HCT116 (cell line): ENCODE measurements around the gene LRRC7. TPM values are rescaled to one million over a fixed set of nuclear protein-coding genes. Genes with fewer than 3 reads are reported as not detected.

ENCODE experiments used
- ATAC-seq: fragments of 200-7000 bp; cut with Tn5 transposase; 2 replicates; pipeline ENCODE4 v1.9.1; 2020; ENCODE audit warnings: mild to moderate bottlenecking, moderate library complexity
- BruUV-seq: library from RNA; stranded (reverse); fragments of 400-500 nt; replicated peaks from 2 replicates; lab custom pipeline; 2021; lab: Mats Ljungman, UMichigan
- CTCF ChIA-PET: fragments of 300-600 bp; sonication (Branson Sonifier 250); formaldehyde crosslinking; loops from one replicate; lab custom pipeline; 2021; ENCODE audit warnings: antibody characterized with exemption; lab: Charles Lee
- POLR2A ChIA-PET: fragments of 300-600, 350-600 bp; sonication (Branson Sonifier 250); formaldehyde crosslinking; loops from one replicate; lab custom pipeline; 2021; ENCODE audit warnings: antibody characterized with exemption; lab: Charles Lee
- RAD21 ChIA-PET, 2 experiments: fragments of 300-600 bp; sonication (Branson Sonifier 250); formaldehyde crosslinking; loops; one replicate each; lab custom pipeline; 2023; ENCODE audit warnings: low total read pairs in 2 of 2; ENCODE audit not compliant: uncharacterized antibody in 2 of 2, unreplicated experiment in 2 of 2, low non-redundant PET in 1 of 2; lab: Charles Lee
- DNase-seq: peaks from one replicate; pipeline ENCODE4 v3.0.0-alpha.2; 2010; ENCODE audit warnings: low read depth, low spot score
- H2AFZ ChIP-seq: fragments of 200-600 bp; shearing (Covaris generic), sonication (generic); 2 replicates; pipeline ENCODE4 v1.6.1; 2017; ENCODE audit warnings: low read depth, mixed run types, mixed read lengths, antibody characterized with exemption, low read length; ENCODE audit not compliant: poor library complexity, severe bottlenecking
- H3K27ac ChIP-seq: 2 replicates; pipeline ENCODE4 v1.5.1; 2012; ENCODE audit warnings: low read depth, low read length
- H3K27me3 ChIP-seq: fragments of 200-600 bp; sonication (generic); 2 replicates; pipeline ENCODE4 v1.6.1; 2016; ENCODE audit warnings: mixed run types, low read length, mixed read lengths; ENCODE audit not compliant: insufficient read depth
- H3K36me3 ChIP-seq, 2 experiments: fragments of 200-500 bp in 1 of 2; fragments of 200-600 bp in 1 of 2; sonication (Bioruptor generic) in 1 of 2; sonication (generic) in 1 of 2; 2 replicates each; pipeline versions ENCODE4 v1.5.1 to v1.6.1; 2014 to 2016; ENCODE audit warnings: low read length in 2 of 2, inconsistent platforms in 1 of 2, mixed read lengths in 1 of 2, mixed run types in 1 of 2; ENCODE audit not compliant: insufficient read depth in 2 of 2, control insufficient read depth in 1 of 2
- H3K4me1 ChIP-seq, 2 experiments: fragments of 200-600 bp in 1 of 2; sonication (generic) in 1 of 2; 2 replicates each; pipeline versions ENCODE4 v1.5.1 to v1.6.1; 2012 to 2017; ENCODE audit warnings: low read length in 2 of 2, inconsistent platforms in 1 of 2, mild to moderate bottlenecking in 1 of 2, mixed read lengths in 1 of 2, mixed run types in 1 of 2, moderate library complexity in 1 of 2; ENCODE audit not compliant: insufficient read depth in 2 of 2, control insufficient read depth in 1 of 2
- H3K4me2 ChIP-seq: fragments of 200-600 bp; sonication (generic); 2 replicates; pipeline ENCODE4 v1.6.1; 2017; ENCODE audit warnings: mixed run types, low read length, mixed read lengths
- H3K4me3 ChIP-seq, 2 experiments: fragments of 200-600 bp in 1 of 2; sonication (generic) in 1 of 2; replicated peaks in 1 of 2; 2 replicates each; pipeline ENCODE4 v1.5.1; 2011 to 2016; ENCODE audit warnings: low read length in 2 of 2, control low read depth in 1 of 2, low read depth in 1 of 2, mild to moderate bottlenecking in 1 of 2, mixed read lengths in 1 of 2, mixed run types in 1 of 2
- H3K79me2 ChIP-seq: fragments of 200-600 bp; sonication (generic); 2 replicates; pipeline ENCODE4 v1.6.1; 2017; ENCODE audit warnings: mild to moderate bottlenecking, mixed run types, low read length, moderate library complexity, mixed read lengths; ENCODE audit not compliant: insufficient read depth
- H3K9ac ChIP-seq: fragments of 200-600 bp; sonication (generic); 2 replicates; pipeline ENCODE4 v1.6.1; 2016; ENCODE audit warnings: low read length, mixed read lengths
- H3K9me2 ChIP-seq: fragments of 200-600 bp; sonication (generic), shearing (Covaris generic); 2 replicates; pipeline ENCODE4 v1.6.1; 2017; ENCODE audit warnings: mixed run types, mild to moderate bottlenecking, moderate library complexity; ENCODE audit not compliant: insufficient read depth
- H3K9me3 ChIP-seq, 2 experiments: fragments of 200-500 bp in 1 of 2; fragments of 200-600 bp in 1 of 2; sonication (Bioruptor generic) in 1 of 2; sonication (generic) in 1 of 2; 2 replicates each; pipeline ENCODE4 v1.6.1; 2014 to 2017; ENCODE audit warnings: low read length in 2 of 2, mixed read lengths in 2 of 2, inconsistent platforms in 1 of 2, low read depth in 1 of 2, mild to moderate bottlenecking in 1 of 2, mixed run types in 1 of 2, moderate library complexity in 1 of 2; ENCODE audit not compliant: control insufficient read depth in 1 of 2, insufficient read depth in 1 of 2
- H4K20me1 ChIP-seq: fragments of 200-600 bp; sonication (generic), shearing (Covaris generic); 2 replicates; pipeline ENCODE4 v1.6.1; 2017; ENCODE audit warnings: mixed run types, mild to moderate bottlenecking, moderate library complexity; ENCODE audit not compliant: insufficient read depth
- CBX3 ChIP-seq: IDR thresholded peaks from 2 replicates; pipeline ENCODE4 v1.6.1; 2012; ENCODE audit warnings: low read depth
- CEBPB ChIP-seq: IDR thresholded peaks from 2 replicates; pipeline ENCODE4 v1.6.1; 2012; ENCODE audit warnings: low read depth
- EGR1 ChIP-seq: IDR thresholded peaks from 2 replicates; pipeline ENCODE4 v1.6.1; 2012; ENCODE audit warnings: low read depth
- ELF1 ChIP-seq: IDR thresholded peaks from 2 replicates; pipeline ENCODE4 v1.6.1; 2012; ENCODE audit warnings: low read depth, borderline replicate concordance
- EZH2 ChIP-seq: fragments of 200-600 bp; sonication (generic); IDR thresholded peaks from 2 replicates; pipeline ENCODE4 v1.6.1; 2017; ENCODE audit warnings: antibody characterized with exemption, mixed run types
- EZH2phosphoT487 ChIP-seq: fragments of 200-600 bp; IDR thresholded peaks from 2 replicates; pipeline ENCODE4 v1.6.1; 2018; ENCODE audit warnings: antibody characterized with exemption, borderline replicate concordance
- FOSL1 ChIP-seq: IDR thresholded peaks from 2 replicates; pipeline ENCODE4 v1.6.1; 2012; ENCODE audit warnings: low read depth
- JUND ChIP-seq: IDR thresholded peaks from 2 replicates; pipeline ENCODE4 v1.6.1; 2012
- SIN3A ChIP-seq: IDR thresholded peaks from 2 replicates; pipeline ENCODE4 v1.6.1; 2012; ENCODE audit warnings: low read depth
- SP1 ChIP-seq: IDR thresholded peaks from 2 replicates; pipeline ENCODE4 v1.6.1; 2012; ENCODE audit warnings: low read depth
- SRF ChIP-seq: IDR thresholded peaks from 2 replicates; pipeline ENCODE4 v1.6.1; 2012; ENCODE audit warnings: low read depth
- TCF7L2 ChIP-seq: IDR thresholded peaks from 2 replicates; pipeline ENCODE4 v1.7.0; 2011; ENCODE audit warnings: borderline replicate concordance, inconsistent platforms; ENCODE audit not compliant: insufficient read depth, insufficient read length; ENCODE audit errors: extremely low read depth
- YY1 ChIP-seq: IDR thresholded peaks from 2 replicates; pipeline ENCODE4 v1.6.1; 2011; ENCODE audit warnings: low read length, low read depth, moderate library complexity, mild to moderate bottlenecking; ENCODE audit not compliant: insufficient replicate concordance; ENCODE audit errors: extremely low read depth
- ZNF274 ChIP-seq: fragments of 200-500 bp; sonication (Bioruptor generic); IDR thresholded peaks from 2 replicates; pipeline ENCODE4 v1.6.1; 2014; ENCODE audit warnings: mild to moderate bottlenecking, low read depth, low read length, inconsistent platforms
- intact Hi-C: fragments of 100-400 bp; cut with micrococcal nuclease; formaldehyde crosslinking; loops from 2 replicates; pipeline ENCODE4 v1.10.0; 2022
- total RNA-seq: library from RNA; stranded (reverse); gene quantifications from one replicate; pipeline ENCODE4 v1.2.1, GENCODE V29; 2021; ENCODE audit not compliant: unreplicated experiment
- TF ChIP-seq, protein P1 (sequence below): IDR thresholded peaks from 2 replicates; pipeline ENCODE4 v1.6.1; 2012; ENCODE audit warnings: low read depth
- TF ChIP-seq, protein P2 (sequence below): IDR thresholded peaks from 2 replicates; pipeline ENCODE4 v1.6.1; 2012

LRRC7 gene
- total RNA-seq, 1 experiment from 2014 or later, result not detected

DNA sequence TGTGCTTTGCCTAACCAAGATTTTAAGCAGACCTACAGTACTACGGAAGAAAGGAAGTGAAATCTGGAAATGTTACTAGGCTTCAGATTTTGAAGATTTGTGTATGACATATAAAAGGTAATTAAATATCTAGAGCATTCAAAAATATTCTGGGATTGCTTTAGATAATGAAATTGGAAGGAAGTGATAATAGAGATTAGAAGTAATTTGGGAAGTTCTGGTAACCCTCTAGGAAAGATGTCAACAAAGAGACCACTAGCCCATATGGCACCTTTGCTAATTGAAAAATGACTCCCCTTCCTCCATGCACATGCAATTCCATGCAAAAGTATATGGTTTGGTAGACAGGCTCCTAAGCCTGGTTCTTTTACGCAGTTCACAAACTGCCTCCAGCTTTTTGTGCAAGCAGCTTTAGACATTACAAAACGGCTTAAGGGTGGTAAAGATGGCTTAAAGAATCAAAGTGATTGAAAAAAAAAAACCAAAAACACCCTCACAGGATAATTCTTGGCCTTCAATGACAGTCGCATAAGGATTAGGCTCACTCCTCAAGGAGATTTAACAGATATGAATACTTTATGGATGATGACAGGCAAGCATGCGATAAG lies 81.8 kb downstream of the LRRC7 start (continued):
- TF ChIP-seq ZNF274 (no peak), CBX3 (no peak), EZH2 (no peak), JUND (no peak)

DNA sequence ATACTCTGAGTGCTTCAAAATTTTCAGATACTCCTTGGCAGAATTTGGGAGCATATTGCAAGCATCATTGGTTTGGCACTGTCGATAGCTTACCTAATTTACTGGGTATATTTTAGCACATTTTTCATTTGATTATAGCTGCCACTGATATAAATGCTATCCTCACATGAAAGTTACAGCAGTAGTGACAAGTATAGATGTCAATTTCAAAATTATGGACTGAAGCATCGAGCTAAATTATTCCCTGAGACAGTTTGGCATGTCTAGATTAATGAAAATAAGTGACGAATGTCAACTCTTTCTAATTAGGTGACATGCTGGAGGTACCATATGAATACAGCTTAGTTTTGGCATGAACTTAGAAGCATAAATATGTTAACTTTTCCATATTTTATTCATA lies 83.1 kb downstream of the LRRC7 start:
- Histone ChIP-seq H3K36me3 (no peaks in the 10 kb centered on the region), H3K9ac (no peak overlapping the region), H3K27ac (no peak overlapping the region), H3K4me1 (no peaks in the 10 kb centered on the region)
- TF ChIP-seq EZH2, result no peak
- no peak for TF ChIP-seq FOSL1
- no peak for TF ChIP-seq EGR1
- no peak for TF ChIP-seq CEBPB
- TF ChIP-seq, protein P1, sequence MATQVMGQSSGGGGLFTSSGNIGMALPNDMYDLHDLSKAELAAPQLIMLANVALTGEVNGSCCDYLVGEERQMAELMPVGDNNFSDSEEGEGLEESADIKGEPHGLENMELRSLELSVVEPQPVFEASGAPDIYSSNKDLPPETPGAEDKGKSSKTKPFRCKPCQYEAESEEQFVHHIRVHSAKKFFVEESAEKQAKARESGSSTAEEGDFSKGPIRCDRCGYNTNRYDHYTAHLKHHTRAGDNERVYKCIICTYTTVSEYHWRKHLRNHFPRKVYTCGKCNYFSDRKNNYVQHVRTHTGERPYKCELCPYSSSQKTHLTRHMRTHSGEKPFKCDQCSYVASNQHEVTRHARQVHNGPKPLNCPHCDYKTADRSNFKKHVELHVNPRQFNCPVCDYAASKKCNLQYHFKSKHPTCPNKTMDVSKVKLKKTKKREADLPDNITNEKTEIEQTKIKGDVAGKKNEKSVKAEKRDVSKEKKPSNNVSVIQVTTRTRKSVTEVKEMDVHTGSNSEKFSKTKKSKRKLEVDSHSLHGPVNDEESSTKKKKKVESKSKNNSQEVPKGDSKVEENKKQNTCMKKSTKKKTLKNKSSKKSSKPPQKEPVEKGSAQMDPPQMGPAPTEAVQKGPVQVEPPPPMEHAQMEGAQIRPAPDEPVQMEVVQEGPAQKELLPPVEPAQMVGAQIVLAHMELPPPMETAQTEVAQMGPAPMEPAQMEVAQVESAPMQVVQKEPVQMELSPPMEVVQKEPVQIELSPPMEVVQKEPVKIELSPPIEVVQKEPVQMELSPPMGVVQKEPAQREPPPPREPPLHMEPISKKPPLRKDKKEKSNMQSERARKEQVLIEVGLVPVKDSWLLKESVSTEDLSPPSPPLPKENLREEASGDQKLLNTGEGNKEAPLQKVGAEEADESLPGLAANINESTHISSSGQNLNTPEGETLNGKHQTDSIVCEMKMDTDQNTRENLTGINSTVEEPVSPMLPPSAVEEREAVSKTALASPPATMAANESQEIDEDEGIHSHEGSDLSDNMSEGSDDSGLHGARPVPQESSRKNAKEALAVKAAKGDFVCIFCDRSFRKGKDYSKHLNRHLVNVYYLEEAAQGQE, result no peak
- no peak for TF ChIP-seq YY1
- TF ChIP-seq EZH2phosphoT487, result no peak
- no peak for TF ChIP-seq SP1
- no peak for TF ChIP-seq SRF
- no peak for TF ChIP-seq ELF1
- no peak for TF ChIP-seq ZNF274
- no peak for TF ChIP-seq SIN3A
- TF ChIP-seq, protein P2, sequence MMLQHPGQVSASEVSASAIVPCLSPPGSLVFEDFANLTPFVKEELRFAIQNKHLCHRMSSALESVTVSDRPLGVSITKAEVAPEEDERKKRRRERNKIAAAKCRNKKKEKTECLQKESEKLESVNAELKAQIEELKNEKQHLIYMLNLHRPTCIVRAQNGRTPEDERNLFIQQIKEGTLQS, result no peak
- TF ChIP-seq TCF7L2, result no peak
- TF ChIP-seq, all 23 proteins: peak for 0
- CTCF ChIA-PET, result no interaction called here
- H3K9me3 ChIP-seq, result no peaks in the 10 kb centered on the region
- ATAC-seq (no peak), DNase-seq (no peak)
- no peak overlapping the region for H3K4me3 ChIP-seq
- H2AFZ ChIP-seq, result no peak overlapping the region
- H3K4me2 ChIP-seq, result no peak overlapping the region
- RAD21 ChIA-PET, result no interaction called here
- H3K9me2 ChIP-seq, result no peaks in the 10 kb centered on the region
- POLR2A ChIA-PET, result no interaction called here
- intact Hi-C loops, result no loop called here
- 0 out of 2 replicates have a peak, but pooled peaks cover 5% of the 10 kb centered on the region for H3K27me3 ChIP-seq
- no peaks in the 10 kb centered on the region for H4K20me1 ChIP-seq
- H3K79me2 ChIP-seq, result no peaks in the 10 kb centered on the region
- BruUV-seq, result no TSS peak
